GM18909 (cell line): Measurements from ENCODE around the gene TMEM121B.

Experiments used
- ATAC-seq: cut with Tn5 transposase; IDR thresholded peaks from one replicate; pipeline ENCODE4 v1.9.1; 2021; ENCODE audit warnings: mild to moderate bottlenecking; ENCODE audit not compliant: unreplicated experiment, poor library complexity

Gene TMEM121B

GRCh38 chr22:17097062-17097461 is 24.1 kb downstream of the TMEM121B start:
- ATAC-seq = no peak

- no peak for ATAC-seq
Measured at GRCh38 chr22:17096071-17096470, 25.1 kb downstream of the TMEM121B start.

- ATAC-seq = no peak
Measured at GRCh38 chr22:17095538-17095937, 25.6 kb downstream of the TMEM121B start.

- ATAC-seq = no peak
Measured at GRCh38 chr22:17093081-17093480, 28.1 kb downstream of the TMEM121B start.

GRCh38 chr22:17091851-17092250 is 29.3 kb downstream of the TMEM121B start:
- ATAC-seq = no peak

- ATAC-seq = no peak
Measured at GRCh38 chr22:17090550-17090949, 30.6 kb downstream of the TMEM121B start.

- peak; percentile 42 for ATAC-seq
Measured at GRCh38 chr22:17087498-17088131, 33.5 kb downstream of the TMEM121B start.

GRCh38 chr22:17086788-17087497 is 34.2 kb downstream of the TMEM121B start:
- no peak for ATAC-seq

GRCh38 chr22:17086296-17086695 is 34.9 kb downstream of the TMEM121B start:
- no peak for ATAC-seq

GRCh38 chr22:17085277-17086181 is 35.6 kb downstream of the TMEM121B start:
- ATAC-seq = peak; percentile 4

- peak; percentile 89 for ATAC-seq
Measured at GRCh38 chr22:17084554-17085276, 36.4 kb downstream of the TMEM121B start, which contains the start of gene IL17RA. IL17RA (plus strand) TSS chr22:17085000; CDS start chr22:17085092, 92 bp downstream.

GRCh38 chr22:17083811-17084441 is 37.2 kb downstream of the TMEM121B start:
- no peak for ATAC-seq

- no peak for ATAC-seq
Measured at GRCh38 chr22:17083255-17083654, 37.9 kb downstream of the TMEM121B start.

GRCh38 chr22:17079572-17079971 is 41.6 kb downstream of the TMEM121B start:
- no peak for ATAC-seq

GRCh38 chr22:17077255-17077654 is 43.9 kb downstream of the TMEM121B start:
- ATAC-seq = no peak

GRCh38 chr22:17074648-17075002 is 46.5 kb downstream of the TMEM121B start:
- no peak for ATAC-seq

- ATAC-seq = no peak
Measured at GRCh38 chr22:17072877-17073276, 48.3 kb downstream of the TMEM121B start.
